GM18526 (cell line): ENCODE measurements around the gene CACNA2D3.

Experiments
- POLR2A ChIP-seq: IDR thresholded peaks from 3 replicates; pipeline ENCODE4 v1.6.1; 2011; ENCODE audit not compliant: insufficient read length; ENCODE audit errors: extremely low read depth

CACNA2D3 gene

DNA sequence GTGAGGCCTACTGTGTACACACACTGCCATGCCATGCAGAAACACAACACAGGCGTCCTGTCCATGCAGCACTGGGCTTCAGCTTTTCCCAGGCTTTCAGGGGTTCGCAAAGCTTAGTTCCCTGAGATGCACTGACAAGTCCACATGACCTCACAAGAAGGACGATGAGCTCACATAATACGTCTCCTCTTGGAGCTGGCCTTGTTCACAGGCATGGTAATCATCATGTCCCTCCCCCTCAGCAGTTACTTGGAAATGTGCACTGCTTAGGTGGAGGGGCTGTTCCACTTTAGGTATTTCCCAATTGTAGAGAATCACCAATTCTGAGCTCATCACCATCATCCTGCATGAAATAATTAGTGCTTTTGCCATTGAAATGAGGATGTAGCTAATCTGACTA, 496.7 kb downstream of the CACNA2D3 start:
- no peak for TF ChIP-seq POLR2A

DNA sequence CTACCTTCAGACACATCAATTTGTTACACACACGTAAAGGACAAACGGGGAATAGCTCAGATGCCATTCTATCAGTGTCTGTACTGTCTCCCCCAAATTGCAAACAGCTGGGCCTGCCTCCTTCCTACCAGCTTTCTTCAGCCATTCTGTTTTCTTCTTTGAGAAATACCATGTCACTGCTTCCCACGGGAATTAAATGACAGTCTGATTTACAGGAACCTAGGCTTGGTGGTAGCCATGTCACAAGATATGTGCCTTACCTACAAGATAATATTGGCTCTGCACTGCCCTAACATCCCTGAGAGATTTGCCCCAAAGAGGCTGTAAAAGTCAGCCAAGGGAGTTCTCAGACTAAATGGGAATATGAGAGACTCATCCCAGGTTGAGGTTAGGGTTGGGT, 497.2 kb downstream of the CACNA2D3 start:
- TF ChIP-seq POLR2A, result no peak

DNA sequence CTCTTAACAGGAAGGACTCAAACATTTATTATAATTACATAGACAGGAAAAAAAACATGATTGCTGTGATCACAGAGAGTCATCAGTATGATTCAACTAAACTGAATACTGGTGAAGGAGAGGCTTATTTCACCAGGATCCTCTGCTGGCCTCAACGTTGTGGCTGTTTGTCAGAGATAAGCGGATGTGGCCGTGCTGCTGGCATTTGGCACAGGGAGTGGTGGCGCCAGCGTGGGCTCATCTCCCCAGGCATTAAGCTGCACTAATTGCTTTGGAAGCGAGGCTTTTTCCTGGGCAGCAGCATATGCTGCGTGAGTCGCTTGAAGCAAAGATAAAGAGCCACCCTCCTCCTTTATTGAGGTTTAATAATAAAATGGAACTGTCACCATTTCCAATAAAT, 498.8 kb downstream of the CACNA2D3 start:
- TF ChIP-seq POLR2A, result no peak

DNA sequence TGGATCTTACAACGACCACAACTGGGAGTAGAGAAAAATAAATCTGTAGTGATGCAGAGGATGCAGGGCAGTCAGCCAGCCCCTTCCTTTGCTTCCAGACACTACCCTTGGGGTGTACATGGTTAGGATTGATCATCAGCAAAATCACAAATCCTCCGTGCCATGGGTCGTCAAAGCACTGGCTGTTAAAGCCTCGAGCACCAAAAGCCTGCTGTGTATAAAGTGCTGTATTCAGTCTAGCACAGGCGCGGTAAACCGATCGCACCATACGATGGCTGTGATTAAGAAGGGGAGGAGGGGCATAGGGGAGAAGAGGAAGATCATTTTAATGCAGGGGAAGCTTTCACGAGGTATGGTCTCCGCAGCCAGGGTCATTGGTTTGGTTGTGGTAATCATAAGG, 500.3 kb downstream of the CACNA2D3 start:
- no peak for TF ChIP-seq POLR2A

DNA sequence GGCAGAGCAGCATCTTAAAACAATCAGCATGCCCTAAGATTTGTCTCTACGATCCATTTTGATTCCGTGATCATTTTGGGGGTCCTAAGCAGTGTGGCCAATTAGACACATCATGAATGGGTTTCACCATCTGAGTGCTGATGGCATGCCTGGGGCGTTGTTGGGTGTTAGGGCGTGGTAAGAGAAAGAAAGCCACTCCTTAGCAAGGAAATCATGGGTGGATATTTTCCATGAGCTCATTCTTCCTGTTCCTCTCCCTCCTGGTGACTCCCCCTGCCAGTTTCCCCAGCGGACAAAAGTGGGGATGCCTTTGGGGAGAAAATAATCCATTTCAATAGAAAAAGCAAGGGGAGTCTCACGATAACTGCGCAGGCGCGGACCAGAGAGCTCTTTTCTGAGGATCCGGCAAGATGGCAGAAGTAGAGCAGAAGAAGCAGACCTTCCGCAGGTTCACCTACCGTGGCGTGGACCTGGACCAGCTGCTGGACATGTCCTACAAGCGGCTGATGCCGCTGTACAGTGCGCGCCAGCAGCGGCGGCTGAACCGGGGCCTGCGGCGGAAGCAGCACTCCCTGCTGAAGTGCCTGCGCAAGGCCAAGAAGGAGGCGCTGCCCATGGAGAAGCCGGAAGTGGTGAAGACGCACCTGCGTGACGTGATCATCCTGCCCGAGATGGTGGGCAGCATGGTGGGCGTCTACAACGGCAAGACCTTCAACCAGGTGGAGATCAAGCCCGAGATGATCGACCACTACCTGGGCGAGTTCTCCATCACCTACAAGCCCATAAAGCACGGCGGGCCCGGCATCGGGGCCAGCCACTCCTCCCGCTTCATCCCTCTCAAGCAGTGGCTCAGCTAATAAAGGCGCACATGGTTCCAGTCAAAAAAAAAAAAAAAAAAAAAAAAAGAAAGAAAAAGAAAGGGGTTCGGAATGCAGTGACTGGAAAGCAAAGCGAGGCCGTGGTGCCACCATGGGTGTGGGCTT, 503.7 kb downstream of the CACNA2D3 start:
- TF ChIP-seq POLR2A, result no peak

- no peak for TF ChIP-seq POLR2A
Observed at GRCh38 chr3:54628888-54629441, 506.6 kb downstream of the CACNA2D3 start.

GRCh38 chr3:54630101-54630623, 507.8 kb downstream of the CACNA2D3 start:
- TF ChIP-seq POLR2A, result no peak

- TF ChIP-seq POLR2A, result no peak
Observed at GRCh38 chr3:54631516-54632325, 509.4 kb downstream of the CACNA2D3 start.

- no peak for TF ChIP-seq POLR2A
Observed at GRCh38 chr3:54632326-54632665, 509.9 kb downstream of the CACNA2D3 start.

DNA sequence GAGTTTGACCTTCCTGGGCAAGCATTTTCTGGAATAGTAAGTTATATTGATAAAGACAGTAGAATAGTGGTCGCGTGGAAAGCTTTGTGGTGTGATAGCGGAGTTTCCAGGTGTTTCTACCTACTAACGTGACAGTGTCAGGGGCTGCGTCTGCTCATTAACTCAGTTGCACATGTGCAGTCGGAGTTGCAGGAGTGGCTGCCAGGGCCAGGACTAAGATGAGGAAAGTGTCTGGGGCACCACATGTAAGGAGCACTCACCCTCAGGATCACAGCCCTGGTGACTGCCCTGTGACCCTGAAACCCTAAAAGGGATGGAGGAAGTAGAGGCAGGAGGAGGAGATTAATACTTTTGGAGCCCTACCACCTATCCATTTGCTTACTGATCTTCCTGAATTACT, 510.5 kb downstream of the CACNA2D3 start:
- no peak for TF ChIP-seq POLR2A

DNA sequence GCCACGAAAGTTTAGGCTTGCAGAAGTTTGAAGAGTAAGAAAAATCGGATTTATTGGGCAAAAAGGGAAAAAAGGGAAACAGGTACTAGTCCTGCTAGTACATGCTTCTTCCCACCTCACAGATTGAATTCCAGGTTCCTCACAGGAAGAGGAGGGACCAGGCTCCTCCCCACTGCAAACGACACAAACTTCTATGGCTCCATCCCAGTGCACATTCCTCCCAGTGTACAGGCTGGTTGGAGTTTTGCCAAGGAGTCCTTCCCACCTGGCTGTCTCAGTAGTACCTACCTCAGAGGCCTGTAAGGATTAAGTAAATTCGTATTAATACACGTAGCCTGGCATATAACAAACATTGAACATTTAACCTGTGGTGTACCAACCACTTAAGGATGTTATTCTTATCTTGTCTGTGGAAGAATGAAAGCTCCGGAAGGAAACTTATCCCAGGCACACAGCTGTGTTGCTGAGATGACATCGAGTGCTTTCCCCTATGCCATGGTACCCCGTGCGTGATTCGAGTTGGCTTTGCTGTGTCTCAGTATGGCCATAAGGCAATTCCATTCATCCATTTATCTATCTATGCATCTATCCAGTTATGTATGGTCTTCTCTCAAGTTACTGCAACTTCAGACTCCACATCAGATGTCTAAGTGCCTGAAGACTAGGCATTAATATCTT, 511.2 kb downstream of the CACNA2D3 start:
- TF ChIP-seq POLR2A, result no peak

- TF ChIP-seq POLR2A, result no peak
Observed at GRCh38 chr3:54634122-54634469, 511.7 kb downstream of the CACNA2D3 start.

DNA sequence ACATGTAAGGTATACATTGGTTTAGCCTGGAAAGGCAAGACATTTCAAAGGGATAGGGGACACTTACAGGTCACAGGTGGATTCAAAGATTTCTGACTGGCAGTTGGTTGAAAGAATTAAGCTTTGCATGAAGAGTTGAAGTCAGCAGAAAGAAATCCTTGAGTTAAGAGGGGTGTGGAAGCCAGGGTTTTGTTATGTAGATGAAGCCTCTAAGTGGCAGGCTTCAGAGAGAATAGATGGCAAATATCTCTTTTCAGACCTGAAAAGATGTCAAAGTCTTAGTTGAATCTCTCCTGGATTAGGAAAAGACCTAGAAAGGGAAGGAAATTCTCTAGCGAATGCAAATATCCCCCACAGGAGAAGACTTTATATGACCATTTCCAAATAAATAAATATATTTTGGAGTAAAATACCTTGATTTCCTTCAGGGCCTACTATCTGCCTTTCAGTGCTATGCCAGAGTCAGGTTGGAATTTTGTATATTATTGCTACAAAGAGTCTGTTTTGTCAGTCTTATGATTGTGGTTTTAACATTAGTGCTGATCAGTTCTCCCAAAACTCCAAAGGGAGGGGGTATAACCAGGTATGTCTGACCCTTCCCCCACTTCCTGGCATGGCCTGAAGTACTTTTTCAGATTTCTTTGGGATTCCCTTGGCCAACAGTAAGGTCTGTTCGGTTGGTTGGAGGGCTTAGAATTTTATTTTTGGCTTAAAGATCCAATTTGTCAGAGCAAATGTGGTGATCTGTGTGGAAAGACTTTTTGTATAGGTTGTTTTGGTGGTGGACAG, 519.1 kb downstream of the CACNA2D3 start:
- no peak for TF ChIP-seq POLR2A

DNA sequence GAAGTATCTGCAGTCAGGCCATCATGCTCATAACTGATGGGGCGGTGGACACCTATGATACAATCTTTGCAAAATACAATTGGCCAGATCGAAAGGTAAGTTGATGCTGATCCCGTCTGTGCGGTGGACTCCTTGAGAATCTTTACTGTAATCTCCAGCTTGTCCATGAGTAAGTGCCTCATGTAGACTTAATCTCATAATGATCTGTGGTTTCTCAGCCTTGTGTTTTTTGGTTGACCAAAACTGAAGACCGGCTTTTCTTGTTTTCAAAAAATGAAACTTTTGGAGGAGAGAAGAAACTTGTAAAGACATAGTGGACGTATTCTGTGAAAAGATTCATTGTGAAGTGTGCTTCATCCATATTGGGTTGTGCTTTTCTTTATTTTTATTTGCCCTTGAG, 519.8 kb downstream of the CACNA2D3 start:
- TF ChIP-seq POLR2A, result no peak
